Esophagus squamous epithelium (tissue), 4 donors: ENCODE data around the gene ST8SIA1.

Experiments
- CTCF ChIP-seq, 6 experiments: fragments of 450-650 bp in 4 of 6; fragments of 200-600 bp in 2 of 6; sonication (generic) in 2 of 6; IDR thresholded peaks; one replicate each; pipeline ENCODE4 v1.5.1; 2016 to 2019; ENCODE audit warnings: antibody characterized with exemption in 6 of 6, mild to moderate bottlenecking in 4 of 6, moderate library complexity in 4 of 6
- POLR2A ChIP-seq, 4 donors: fragments of 450-650 bp; IDR thresholded peaks; one replicate each; pipeline ENCODE4 v1.6.1; 2017; ENCODE audit warnings: antibody characterized with exemption in 4 of 4, mild to moderate bottlenecking in 4 of 4, moderate library complexity in 3 of 4

GRCh38 chr12:22190969-22191368 is 143.5 kb downstream of the ST8SIA1 start:
- no peak for TF ChIP-seq CTCF (IDR thresholded peaks at IDR 0.05)
- no peak for TF ChIP-seq POLR2A (IDR thresholded peaks at IDR 0.05)
